ENCODE data around the gene TPM1. TPM values are rescaled to one million over a fixed set of nuclear protein-coding genes. Genes with fewer than 3 reads are reported as not detected.

TPM1 gene
- total RNA-seq, 1 experiment from 2014 or later, result 748 TPM

DNA sequence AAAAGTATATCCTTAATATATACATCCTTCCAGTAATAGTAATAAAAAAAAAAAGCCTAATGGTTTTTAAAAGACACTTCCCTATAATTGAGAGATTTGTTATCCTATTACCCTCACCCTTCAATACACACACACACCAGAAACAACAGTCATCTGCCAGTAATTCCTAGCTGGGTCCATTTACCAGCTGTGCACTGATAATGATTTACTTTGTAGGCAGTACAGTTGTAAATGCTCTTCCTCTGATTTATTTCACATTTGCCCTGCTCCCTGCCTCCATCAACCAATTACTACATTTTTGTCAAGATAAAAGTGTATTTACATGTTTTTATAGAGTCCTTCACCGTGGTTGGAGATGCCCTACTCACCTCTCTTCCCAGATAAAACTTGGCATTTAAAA lies 12.4 kb downstream of the TPM1 start:
- H3K4me1 Mint-ChIP-seq, result peaks cover 38 to 42% of the 10 kb centered on the region in 2 experiments
- H3K56ac ChIP-seq (ENCODE audit: insufficient read length, low read depth, low read length), result no peak overlapping the region
- no peak overlapping the region for H3K4ac ChIP-seq (ENCODE audit: low read depth, low read length)
- no peak overlapping the region for H2BK120ac ChIP-seq (ENCODE audit: low read depth, low read length, poor library complexity, severe bottlenecking)
- no peak overlapping the region for H3K4me3 Mint-ChIP-seq
- TF ChIP-seq, protein P1, sequence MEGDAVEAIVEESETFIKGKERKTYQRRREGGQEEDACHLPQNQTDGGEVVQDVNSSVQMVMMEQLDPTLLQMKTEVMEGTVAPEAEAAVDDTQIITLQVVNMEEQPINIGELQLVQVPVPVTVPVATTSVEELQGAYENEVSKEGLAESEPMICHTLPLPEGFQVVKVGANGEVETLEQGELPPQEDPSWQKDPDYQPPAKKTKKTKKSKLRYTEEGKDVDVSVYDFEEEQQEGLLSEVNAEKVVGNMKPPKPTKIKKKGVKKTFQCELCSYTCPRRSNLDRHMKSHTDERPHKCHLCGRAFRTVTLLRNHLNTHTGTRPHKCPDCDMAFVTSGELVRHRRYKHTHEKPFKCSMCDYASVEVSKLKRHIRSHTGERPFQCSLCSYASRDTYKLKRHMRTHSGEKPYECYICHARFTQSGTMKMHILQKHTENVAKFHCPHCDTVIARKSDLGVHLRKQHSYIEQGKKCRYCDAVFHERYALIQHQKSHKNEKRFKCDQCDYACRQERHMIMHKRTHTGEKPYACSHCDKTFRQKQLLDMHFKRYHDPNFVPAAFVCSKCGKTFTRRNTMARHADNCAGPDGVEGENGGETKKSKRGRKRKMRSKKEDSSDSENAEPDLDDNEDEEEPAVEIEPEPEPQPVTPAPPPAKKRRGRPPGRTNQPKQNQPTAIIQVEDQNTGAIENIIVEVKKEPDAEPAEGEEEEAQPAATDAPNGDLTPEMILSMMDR (conservative IDR thresholded peaks at IDR 0.05), result no peak
- H3T11ph ChIP-seq (ENCODE audit: low read length), result no peak overlapping the region
- H3K79me1 ChIP-seq (ENCODE audit: insufficient read depth, low read depth, low read length, poor library complexity, severe bottlenecking), result no peaks in the 10 kb centered on the region
- H3K23ac ChIP-seq (ENCODE audit: insufficient read length, low read depth, low read length), result no peak overlapping the region
- peak overlapping the region in 1 of 3 experiments; percentile 93; a peak in 2 of 7 replicates for H3K27ac Mint-ChIP-seq
- H3K18ac ChIP-seq (ENCODE audit: insufficient read length, low read depth, low read length), result no peak overlapping the region
- no peak overlapping the region for H4K91ac ChIP-seq (ENCODE audit: insufficient read length, low read depth, low read length)
- H4K20me1 ChIP-seq (ENCODE audit: control insufficient read depth, insufficient read depth, insufficient read length), result no peaks in the 10 kb centered on the region
- no peak overlapping the region for H3K4me2 ChIP-seq (ENCODE audit: insufficient read depth, insufficient read length, low read length)
- no peaks in the 10 kb centered on the region for H3K23me2 ChIP-seq (ENCODE audit: insufficient read length, low read depth, low read length, poor library complexity, severe bottlenecking)
- no peak overlapping the region for H3K14ac ChIP-seq (ENCODE audit: insufficient read depth, low read length)
- H3K79me2 ChIP-seq (ENCODE audit: insufficient read depth, low read length), result peaks cover 4% of the 10 kb centered on the region; the same call in 1 of the 2 replicates
- H3K9me3 Mint-ChIP-seq, result no peaks in the 10 kb centered on the region
- no peak overlapping the region for H2AK5ac ChIP-seq (ENCODE audit: insufficient read length, low read length)
- H2AFZ ChIP-seq (ENCODE audit: low read length), result no peak overlapping the region
- no peak overlapping the region for H2BK12ac ChIP-seq (ENCODE audit: insufficient read length, low read depth, low read length)
- no peaks in the 10 kb centered on the region for H3K27me3 Mint-ChIP-seq (ENCODE audit: low read depth)
- no CpG with 5 or more reads among the region's 1 CpG for WGBS (ENCODE audit: extremely low coverage, insufficient read length, low lambda C conversion rate)
- H3K9ac ChIP-seq (ENCODE audit: extremely low read depth, insufficient read length, low read length), result no peak overlapping the region
- H3K36me3 Mint-ChIP-seq (ENCODE audit: insufficient read depth in 1 of 3, low read depth in 3 of 3), result peaks cover 30 to 98% (median 94%) of the 10 kb centered on the region in 3 experiments; a peak in 6 of 7 replicates
- no peak overlapping the region for H4K8ac ChIP-seq (replicated peaks; ENCODE audit: insufficient read length, low read depth, low read length)
- H3K4me1 ChIP-seq (ENCODE audit: insufficient read depth, low read length), result no peaks in the 10 kb centered on the region; the same call in 1 of the 2 replicates
- no peak overlapping the region for H2BK15ac ChIP-seq (ENCODE audit: low read depth, low read length)
- H3K27ac ChIP-seq (ENCODE audit: insufficient read length, low read depth, low read length), result no peak overlapping the region
- H3K27me3 ChIP-seq (ENCODE audit: insufficient read depth, low read length), result no peaks in the 10 kb centered on the region
- H3K9me3 ChIP-seq (ENCODE audit: control insufficient read depth, low read depth, low read length), result no peaks in the 10 kb centered on the region
- H2BK20ac ChIP-seq (ENCODE audit: low read depth, low read length, poor library complexity, severe bottlenecking), result no peak overlapping the region
- no peak for DNase-seq
- no peak overlapping the region for H2BK5ac ChIP-seq (ENCODE audit: insufficient read length, low read length)
- H4K5ac ChIP-seq (ENCODE audit: insufficient read length, low read depth, low read length), result no peak overlapping the region

All from H9 (cell line).